Sigmoid colon (tissue), 3 donors: ENCODE measurements around the gene SPTBN4.
"Not testable (repeated sequence)": the region's sequence is repeated elsewhere in the genome, so short reads cannot be mapped to it uniquely, and the experiment has no call there.

ENCODE experiments used
- CTCF ChIP-seq, 4 experiments: fragments of 450-650 bp in 3 of 4; fragments of 200-600 bp in 1 of 4; IDR thresholded peaks; one replicate each; pipeline ENCODE4 v1.5.1; 2016 to 2019; ENCODE audit warnings: antibody characterized with exemption in 4 of 4, mild to moderate bottlenecking in 3 of 4, moderate library complexity in 2 of 4
- POLR2A ChIP-seq, 2 donors: fragments of 450-650 bp; IDR thresholded peaks; one replicate each; pipeline ENCODE4 v1.6.1; 2016; ENCODE audit warnings: antibody characterized with exemption in 2 of 2, mild to moderate bottlenecking in 2 of 2, moderate library complexity in 2 of 2

GRCh38 chr19:40547190-40547589 is 80.4 kb downstream of the SPTBN4 start:
- not testable (repeated sequence) for TF ChIP-seq POLR2A, CTCF (IDR thresholded peaks at IDR 0.05)
